ENCODE results near the gene PARD3. TPM values are rescaled to one million over a fixed set of nuclear protein-coding genes. Genes with fewer than 3 reads are reported as not detected.
"Not testable (repeated sequence)": the region's sequence is repeated elsewhere in the genome, so short reads cannot be mapped to it uniquely, and the experiment has no call there.

Gene PARD3
- total RNA-seq, 1 donor from 2014 or later = 0.93 TPM

DNA sequence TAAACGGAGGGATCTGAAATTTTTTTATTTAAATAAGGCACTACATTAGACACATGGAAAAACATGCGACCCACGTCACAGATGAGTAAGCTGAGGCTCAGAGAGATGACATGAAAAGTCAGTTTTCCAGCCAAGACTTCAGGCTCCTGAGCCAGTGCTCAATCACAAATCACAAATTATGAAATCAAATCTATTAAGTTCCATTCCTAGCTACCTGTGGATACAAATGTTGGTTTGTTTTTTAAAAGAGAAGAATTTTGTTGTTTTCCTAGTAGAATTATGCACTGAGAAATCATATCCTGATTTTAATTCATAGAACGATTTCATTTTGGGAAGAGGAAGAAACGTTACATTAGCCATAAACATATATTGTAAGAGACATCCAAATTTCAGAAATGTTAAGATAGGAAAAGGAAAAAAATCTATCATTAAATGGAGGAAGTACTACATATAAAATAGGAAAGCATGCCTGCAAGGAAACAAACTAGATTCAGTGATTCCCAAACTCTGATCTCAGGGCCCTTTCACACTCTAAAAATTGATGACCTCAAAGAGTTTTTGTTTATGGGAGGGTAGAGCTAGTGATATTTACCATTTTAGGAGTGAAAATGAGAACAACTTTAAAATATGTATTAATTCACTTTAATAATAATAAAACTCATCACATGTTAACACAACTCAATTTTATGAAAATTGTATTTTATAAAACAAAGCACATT is 340.4 kb downstream of the PARD3 start:
- intact Hi-C loops (cut with micrococcal nuclease) = no loop called here

GRCh38 chr10:34474009-34474376 is 341.1 kb downstream of the PARD3 start:
- intact Hi-C loops (cut with micrococcal nuclease) = no loop called here

DNA sequence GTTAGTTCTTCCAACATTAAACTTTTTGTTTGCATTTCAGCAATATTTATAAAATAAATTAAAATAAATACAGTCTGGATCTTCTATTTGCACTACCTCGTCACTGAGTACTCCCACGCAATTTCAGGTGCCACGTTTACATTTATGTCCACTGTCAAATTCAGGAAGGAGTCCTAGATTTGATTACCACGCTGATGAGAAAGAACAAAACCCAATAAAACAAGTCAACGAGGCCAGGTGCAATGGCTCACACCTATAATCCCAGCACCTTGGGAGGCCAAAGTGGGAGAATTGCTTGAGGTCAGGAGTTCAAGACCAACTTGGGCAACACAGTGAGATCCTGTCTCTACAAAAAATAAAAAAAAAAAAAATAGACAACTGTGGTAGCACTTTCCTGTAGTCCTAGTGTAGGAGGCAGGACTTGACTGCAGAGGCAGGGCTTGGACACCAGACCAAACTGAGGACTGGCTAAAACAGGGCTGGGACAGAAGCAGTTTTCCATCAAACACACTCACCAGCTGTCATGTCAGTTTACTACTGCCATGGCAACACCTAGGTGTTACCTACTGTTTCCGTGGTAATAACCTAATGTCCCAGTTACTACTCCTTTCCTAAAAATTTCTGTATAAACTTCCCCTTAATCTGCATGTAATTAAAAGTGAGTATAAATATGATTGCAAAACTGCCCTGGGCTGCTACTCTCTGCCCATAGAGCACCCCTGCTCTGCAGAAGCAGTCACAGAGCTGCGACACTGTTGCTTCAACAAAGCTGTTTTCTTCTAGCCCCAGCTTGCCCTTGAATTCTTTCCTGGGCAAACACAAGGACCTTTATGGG is 341.7 kb downstream of the PARD3 start:
- intact Hi-C loops (cut with micrococcal nuclease) = no loop called here

DNA sequence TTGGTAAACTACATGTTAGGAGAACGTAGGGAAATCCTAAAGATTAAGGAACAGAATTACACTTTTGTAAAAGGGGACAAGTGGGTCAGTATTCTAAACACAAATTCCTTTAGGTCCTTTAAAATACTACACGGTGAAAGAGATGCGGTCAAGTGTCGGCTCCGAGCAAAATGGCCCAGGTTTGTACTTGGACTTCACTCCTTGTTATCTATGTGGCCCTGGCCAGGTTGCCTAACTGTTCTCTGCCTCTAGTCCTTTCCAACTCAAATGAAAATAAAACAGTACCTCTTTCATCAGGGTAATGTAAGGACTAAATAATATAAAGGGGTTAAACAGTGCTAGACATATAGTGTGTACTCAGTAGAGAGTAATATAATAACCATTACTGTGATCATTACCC is 344.8 kb downstream of the PARD3 start:
- intact Hi-C loops (cut with micrococcal nuclease) = loop anchor here (1.0 kb wide), 1 partner anchor 12 kb away; no protein-coding TSS in a partner anchor

DNA sequence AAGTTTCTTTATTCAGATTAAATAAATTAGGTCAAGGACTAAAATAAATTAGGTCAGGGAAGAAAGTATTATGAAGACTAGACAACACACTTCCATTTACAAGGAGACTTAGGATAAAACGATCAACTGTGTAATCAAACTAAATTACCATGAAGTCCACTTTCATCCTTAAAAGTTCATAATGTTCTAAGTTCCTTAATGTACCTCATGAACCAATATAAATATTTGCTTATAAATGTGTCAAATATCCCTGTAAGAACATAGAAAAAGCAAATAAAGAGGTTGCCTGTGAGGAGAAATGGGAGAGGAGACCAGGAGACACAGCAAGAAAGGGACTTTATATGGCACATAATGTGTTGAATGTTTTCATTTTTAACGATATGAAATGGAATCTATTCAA is 345.6 kb downstream of the PARD3 start:
- intact Hi-C loops (cut with micrococcal nuclease) = no loop called here

GRCh38 chr10:34467902-34468301 is 347.2 kb downstream of the PARD3 start:
- intact Hi-C loops (cut with micrococcal nuclease) = no loop called here

- intact Hi-C loops (cut with micrococcal nuclease) = no loop called here
Measured at GRCh38 chr10:34467364-34467763, 347.7 kb downstream of the PARD3 start.

GRCh38 chr10:34465678-34466077 is 349.4 kb downstream of the PARD3 start:
- intact Hi-C loops (cut with micrococcal nuclease) = no loop called here

DNA sequence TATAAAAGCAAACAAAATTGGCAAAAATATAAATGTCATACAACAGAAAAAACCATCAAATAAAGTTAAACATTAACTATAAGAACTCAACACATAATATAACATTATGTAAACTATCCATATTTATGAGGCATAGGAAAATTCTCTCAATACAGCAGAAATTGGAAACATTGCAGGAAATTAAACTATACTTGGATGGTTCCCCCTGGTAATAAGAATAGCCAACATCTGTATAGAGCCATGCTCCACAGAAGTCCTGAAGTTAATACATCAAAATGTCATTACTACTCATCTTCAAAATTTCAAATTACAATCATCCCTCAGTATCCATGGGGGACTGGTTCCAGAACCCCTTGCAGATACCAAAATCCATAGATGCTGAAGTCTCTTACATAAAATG is 350.5 kb downstream of the PARD3 start:
- intact Hi-C loops (cut with micrococcal nuclease) = no loop called here

DNA sequence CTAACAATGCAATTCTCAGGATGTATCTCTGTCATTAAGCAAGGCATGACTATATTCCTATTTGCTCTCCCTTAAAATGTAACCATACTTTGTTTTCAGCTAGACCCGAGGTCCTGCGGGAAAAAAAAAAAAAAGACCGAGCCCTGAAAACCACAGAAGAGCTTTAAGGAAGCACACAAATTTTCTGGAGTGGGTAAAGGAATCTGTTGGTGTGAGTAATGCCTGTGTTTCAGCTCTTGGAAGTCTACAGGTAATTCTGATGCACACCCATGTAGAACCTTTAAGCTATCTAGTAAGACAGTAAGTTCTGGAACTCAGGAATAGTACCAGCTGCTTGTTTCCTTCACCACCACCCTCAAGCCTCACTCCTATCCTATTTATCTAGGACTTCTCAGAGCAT is 351.1 kb downstream of the PARD3 start:
- intact Hi-C loops (cut with micrococcal nuclease) = no loop called here

- intact Hi-C loops (cut with micrococcal nuclease) = no loop called here
Measured at GRCh38 chr10:34462993-34463392, 352.1 kb downstream of the PARD3 start.

DNA sequence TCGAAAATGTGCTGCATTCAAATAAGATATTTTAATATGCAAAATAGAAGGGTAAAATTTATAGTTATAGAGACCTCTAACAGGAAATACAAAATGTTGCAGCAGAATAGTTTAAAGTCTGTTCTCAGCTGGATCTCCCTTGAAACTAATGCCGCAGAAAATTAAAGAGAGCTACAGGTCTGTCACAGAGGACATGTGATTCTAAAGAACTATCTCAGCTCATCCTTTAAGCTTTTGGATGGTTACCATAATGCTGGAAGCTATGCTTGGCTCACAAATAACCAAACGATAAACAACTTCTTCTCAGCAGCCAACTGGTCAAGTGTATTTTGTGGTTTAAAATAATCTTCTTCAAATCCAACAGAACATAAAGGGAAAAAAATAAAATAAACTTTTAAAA is 353.0 kb downstream of the PARD3 start:
- intact Hi-C loops (cut with micrococcal nuclease) = no loop called here

DNA sequence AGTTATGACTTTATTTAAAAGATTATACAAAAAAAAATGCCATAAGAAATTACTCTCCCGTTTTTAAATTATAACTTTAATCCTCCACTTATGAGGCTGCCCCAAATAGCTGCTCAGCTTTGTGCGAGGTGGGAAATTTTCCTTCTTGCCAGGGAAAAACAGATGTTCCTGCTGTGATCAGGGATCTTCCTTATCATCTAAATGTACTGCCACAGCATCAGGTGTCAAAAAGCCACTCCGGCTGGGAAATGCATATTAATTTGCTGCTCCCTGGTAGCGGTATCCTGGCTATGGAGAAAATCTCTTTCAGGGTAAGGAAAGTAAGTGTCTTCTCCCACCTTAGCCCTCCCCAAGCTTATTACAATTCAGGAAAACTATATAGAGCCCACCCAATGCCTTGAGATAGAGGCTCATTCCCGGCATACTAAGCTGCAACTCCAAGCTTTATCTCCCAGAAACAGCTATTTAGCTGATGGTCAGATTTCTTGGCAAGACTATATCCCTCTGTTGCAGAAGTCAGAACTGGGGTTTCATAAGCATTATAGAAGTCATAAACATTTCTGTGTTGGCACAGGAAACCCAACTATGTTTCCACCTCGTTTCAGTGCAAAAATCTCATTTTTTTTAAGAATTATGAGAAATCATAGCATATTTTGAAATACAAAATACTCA is 360.4 kb downstream of the PARD3 start:
- intact Hi-C loops (cut with micrococcal nuclease) = no loop called here

GRCh38 chr10:34449836-34450235 is 365.3 kb downstream of the PARD3 start:
- intact Hi-C loops (cut with micrococcal nuclease) = no loop called here

DNA sequence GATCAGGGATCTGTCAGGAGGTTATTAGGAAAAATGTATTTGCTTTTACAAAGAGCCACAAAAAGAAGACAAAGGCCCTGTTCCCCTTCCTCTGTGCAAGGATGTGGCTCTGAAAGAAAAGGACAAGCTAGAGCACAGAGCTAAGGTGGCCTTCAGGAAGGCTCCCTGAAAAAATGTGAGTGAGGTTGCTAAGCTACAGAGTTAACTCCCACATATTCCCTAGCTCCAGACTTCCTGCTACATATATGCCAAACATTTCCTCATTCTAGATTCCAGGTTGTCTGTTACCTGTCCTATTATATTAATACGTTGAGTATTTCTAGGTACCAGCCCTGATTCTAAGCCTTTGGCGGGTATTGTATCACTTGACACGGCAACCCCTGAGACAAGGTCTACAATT is 369.0 kb downstream of the PARD3 start:
- intact Hi-C loops (cut with micrococcal nuclease) = no loop called here

GRCh38 chr10:34444223-34445183 is 370.6 kb downstream of the PARD3 start:
- intact Hi-C loops (cut with micrococcal nuclease) = no loop called here

GRCh38 chr10:34439386-34439785 is 375.7 kb downstream of the PARD3 start:
- intact Hi-C loops (cut with micrococcal nuclease) = not testable (repeated sequence)

- intact Hi-C loops (cut with micrococcal nuclease) = no loop called here
Measured at GRCh38 chr10:34438741-34439140, 376.4 kb downstream of the PARD3 start.

GRCh38 chr10:34437906-34438305 is 377.2 kb downstream of the PARD3 start:
- intact Hi-C loops (cut with micrococcal nuclease) = no loop called here

- intact Hi-C loops (cut with micrococcal nuclease) = no loop called here
Measured at GRCh38 chr10:34434119-34434594, 380.9 kb downstream of the PARD3 start.
